Left forelimb (tissue), 1 donor: ENCODE results near the gene AFF3.

Experiments used
- DNase-seq: peaks from one replicate; pipeline ENCODE4 v3.0.0-alpha.2; 2018; ENCODE audit warnings: low spot score

The AFF3 gene

DNA sequence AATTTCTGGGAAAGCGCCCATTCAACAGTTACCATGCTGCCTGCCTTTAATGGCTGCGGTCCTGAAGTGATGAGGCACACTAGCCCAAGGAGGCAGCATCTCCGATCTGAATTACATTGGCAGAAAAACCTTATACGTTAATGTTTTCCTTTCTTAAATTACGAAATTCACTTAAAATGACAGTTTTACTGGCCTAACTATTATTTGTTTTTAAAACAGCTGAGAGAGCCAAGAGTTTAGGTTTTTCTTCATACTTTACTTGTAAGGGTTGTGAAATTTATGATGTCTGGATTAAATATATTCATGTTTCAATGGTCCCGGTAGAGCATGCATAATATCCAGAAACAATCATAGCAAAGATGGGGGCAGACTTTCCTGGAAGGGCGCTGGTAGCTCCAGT lies 537.4 kb downstream of the AFF3 start:
- no peak for DNase-seq

DNA sequence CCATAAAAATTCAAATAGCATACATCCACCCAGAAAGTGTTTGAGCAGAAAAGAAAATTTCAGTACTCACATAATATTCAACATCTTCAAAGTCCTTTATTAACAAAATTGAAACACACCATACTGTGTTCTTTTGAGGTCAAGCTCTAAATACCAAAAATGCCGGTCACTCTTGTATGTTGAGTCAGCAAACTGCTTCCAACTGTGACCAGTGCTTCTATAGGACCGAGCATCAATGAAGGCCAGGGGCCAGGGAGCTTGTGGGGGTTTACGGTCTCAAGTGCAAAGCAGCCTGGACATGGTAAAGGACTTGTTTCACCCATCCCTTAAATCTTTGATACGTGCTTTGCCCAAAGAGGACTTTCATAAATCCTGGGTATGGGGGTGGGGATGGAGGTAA lies 539.9 kb downstream of the AFF3 start:
- no peak for DNase-seq

DNA sequence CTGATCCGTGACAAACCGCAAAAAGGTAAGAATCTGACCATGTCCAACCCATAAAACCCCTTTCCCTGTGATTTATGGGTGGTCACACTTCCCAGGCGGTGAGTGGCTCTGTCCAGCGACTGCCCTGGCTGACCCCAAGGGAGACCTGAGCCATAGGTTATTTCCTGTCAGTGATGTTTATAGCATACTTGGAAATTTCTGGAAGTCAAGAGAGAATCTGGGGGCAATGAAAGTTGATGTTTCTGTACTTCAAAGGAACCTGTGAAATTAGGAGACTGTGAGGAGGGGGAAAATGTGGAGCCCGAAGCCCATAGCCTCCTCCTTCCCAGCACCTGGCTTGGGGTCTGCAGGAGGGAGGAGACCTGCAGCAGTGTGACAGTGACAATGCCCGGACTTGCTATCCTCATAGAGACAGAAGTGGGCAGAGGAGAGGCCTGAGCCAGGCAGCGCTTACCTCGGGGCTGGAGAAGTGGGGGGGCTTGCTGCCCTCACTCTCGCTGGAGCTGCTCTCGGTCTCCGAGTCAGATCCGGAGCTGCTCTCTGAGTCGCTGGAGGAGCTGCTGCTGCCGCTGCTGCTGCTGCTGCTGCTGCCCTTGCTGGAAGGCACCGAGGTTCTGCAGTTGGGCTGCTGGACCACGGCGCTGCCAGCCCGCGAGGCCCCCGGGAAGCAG lies 541.3 kb downstream of the AFF3 start:
- no peak for DNase-seq

DNA sequence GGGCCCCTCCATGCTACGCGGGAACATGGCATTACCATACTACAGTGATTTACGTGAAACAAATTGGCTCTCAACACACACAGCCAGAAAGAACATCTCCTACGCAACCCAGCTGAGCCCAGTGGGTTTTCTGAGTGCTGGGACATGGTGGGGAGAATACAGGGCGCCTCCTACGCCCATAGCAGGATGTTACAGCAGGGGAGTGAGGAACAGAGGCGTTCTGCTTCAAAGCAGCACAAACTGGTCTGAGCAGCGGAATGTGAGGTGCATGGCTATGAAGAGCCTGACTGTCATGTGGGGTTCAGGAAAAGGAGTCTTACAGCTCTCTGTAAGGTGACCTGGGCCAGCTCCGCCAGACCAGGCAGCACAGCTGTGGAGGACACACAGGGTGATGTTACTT lies 543.9 kb downstream of the AFF3 start:
- DNase-seq: no peak

DNA sequence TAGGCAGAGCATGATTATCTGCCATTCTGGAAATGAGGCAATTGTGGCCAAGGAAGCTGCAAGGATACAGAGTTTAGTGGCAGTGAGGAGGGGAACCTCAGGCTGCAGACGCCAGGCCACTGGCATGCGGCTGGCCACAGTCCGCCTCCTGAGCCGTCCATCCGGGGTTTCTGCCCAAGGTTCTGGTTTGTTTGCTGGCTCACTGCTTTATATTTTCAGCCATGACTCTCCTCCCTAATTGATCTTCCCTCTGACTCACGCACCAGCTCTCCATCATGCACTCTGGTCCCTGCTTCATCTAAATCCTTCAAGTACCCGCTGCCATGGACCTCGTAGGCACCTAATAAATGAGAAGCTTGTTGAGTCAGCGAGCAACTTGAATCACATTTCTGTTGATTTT lies 544.8 kb downstream of the AFF3 start:
- DNase-seq: no peak

DNA sequence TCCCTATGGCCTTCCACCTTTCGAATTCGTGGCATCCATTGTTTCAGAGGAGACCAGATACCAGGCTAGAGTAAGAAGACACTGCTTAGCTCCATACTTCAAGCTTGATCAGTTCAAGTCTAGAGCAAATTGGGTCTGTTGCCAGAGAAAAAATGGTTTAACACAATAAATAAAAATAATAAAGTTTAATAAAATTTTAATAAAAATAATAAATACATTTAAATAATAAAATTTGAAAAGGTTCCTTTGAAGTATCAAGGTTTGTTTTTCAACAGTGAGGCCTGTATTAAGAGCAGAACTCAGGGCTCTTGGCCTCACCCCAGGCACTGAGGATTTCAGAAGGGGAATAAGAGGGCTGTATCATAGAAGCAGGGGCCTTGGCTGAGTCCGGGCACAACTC lies 547.0 kb downstream of the AFF3 start:
- DNase-seq: no peak

DNA sequence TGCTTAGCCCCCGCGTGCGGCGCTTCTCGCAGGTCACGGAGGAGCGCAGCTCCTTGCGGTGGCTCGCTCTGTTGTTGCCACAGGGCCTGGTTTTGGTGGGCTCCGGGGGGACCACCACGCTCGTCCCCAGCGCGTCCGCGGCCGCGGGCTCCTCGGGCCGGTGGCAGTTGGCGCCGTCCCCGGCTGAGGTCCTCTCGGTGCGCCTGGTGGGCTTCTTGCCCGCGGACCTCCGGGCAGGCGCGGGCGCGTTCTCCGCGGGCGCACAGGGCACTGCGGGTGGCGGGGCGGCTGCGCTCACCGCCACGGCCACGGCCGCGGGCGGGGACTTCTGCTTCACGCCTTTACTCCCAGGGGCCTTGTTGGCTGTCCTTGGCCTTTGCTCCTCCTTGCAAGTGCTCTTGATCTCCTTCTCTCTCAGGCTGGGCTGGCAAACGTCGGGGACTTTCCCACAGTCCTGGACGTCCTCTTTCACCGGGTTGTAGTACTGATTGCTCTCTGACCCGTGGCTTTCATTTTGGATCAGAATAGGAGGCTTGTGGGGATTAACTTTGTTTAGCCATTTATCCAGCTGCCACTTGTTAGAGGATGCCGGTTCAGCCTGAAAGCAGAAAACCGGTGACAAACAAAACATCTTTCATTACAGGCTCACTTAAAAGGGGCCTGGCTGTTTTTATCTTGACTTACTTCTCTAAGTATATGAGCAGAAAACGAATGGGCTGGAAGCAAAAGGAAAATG lies 548.5 kb downstream of the AFF3 start:
- DNase-seq: no peak

DNA sequence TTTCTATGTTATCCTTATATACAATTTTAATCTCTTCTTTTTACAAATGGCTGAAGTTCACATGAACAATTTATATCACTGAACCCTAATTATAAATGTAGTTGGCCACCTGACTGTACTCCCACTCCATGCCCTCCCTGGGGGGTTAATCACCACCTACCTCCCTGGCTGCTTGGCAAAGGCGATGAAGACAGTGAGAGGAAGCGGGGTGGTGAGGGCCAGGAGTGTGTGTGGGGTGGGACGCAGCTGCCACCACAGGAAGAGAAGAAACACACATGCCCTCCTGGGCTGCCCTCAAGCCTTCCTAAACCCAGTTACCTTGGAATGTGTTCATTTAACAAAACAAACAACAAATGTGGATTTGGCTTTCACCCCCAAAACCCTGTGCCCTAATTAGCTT lies 565.6 kb downstream of the AFF3 start:
- no peak for DNase-seq

DNA sequence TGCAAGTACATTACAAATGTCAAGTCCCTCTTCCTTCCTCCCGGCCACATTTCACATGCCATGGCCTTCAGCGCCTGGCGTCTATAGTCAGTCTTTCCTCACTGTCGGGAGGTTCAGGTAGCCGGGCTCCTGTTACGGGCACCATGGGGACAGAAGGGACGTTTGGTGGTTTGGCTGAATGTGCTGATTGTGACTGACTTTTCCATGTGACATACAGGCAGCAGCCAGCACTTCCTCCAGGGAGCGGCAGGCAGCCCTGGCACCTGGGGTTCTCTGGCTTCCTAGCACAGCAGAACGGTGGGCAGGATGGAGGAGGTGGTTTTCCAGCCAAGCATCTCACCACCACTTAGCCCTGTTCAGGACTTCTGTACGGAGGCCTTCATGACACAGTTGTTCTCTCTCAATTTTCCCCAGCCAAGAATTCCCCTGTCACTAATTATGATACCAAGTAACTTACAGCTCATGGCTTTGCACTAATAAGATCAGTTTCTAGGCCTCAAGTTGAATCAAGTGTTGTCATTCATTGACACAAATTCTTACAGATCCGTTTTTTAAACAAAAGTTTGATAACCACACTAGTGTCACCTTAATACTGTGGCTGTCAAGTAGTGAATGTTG lies 568.6 kb downstream of the AFF3 start:
- no peak for DNase-seq

DNA sequence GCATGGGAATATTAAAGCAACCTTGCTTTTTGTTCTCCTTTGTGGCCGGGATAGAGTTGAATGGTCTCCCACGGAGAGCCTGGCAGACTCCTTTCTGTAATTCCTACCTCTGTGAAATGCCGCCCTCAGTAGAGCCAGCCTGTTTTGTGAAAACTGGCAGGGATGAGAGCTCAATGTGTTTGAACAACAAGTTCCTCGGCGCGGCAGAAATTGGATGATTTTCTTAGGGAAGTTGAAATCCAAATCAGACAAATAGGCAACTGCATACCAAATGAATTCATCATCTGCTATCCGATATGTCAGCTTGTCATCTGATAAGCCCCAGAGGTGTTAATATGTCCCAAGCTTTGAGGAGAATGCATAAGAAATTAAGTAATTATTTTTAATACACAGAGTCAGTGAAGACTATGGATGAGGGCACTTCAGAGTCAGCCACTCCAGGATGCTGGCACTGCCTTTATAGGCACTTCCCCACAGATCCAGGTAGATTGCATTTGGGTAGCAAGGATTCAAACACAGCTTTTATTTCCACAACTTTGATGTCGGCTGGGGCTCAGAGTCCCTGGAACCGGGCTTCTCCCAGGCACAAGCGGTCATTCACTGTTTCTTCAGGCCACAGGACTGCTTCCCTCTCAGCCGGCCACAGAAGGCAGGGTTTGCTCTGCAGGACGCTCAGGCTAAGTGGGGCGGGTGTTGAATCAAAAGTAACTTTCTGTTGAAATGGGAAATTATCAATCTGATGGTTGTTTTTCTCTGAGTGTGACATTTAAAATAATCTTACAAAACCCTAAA lies 569.8 kb downstream of the AFF3 start:
- DNase-seq: no peak

DNA sequence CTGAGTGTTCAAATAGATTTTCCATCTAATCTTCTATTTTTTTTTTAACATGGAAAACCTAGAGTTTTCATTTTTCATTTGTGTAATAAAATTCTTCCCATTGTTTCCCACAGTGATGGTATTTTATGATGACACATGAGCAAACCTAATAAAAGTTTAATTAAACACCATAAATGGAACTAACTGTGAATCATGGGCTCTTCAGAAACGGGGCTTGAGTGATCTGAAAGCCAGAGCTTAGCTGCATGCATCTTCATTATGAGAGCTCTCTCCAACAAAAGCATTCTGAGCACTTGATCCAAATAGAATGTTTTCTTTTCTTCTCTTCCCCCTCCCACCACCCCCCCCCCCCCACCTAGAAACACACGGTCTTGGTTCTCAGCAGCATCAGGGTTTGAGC lies 570.4 kb downstream of the AFF3 start:
- no peak for DNase-seq

DNA sequence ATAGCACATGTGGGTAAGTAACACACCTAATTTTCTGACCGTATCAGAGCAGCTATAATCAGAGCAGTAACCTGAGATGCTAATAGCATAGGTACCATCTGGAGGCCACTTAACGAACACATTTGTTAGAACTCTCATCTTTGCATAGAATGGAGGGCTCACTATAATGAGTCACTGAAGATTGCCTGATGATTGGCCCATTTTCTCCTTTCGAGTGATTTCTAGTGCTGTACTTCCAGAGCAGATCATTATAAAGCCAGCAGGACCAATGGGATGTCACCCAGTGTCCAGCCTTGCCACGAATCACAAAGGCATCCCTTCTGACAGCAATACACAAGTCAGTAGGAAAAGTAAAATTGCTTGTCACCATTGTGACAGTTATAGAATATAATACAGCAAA lies 570.9 kb downstream of the AFF3 start:
- no peak for DNase-seq

DNA sequence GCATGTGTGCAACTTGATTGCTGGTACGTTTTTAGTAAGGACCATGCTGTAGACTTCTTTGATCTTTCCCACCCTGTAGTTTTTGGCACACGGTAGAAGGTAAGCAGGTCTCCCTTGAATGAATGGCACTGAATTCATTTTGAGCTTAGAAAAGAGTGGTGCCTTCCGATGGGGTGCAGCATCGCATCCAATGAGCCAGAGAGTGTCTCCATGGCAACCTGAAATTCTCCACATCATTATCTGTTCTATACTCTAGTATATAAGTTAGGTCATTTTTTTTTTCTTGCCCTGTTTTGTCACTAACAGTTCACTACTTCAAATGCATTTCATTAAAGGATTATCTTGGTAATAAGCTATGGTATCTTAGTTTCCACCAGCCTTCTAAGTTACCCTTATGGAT lies 571.4 kb downstream of the AFF3 start:
- no peak for DNase-seq

DNA sequence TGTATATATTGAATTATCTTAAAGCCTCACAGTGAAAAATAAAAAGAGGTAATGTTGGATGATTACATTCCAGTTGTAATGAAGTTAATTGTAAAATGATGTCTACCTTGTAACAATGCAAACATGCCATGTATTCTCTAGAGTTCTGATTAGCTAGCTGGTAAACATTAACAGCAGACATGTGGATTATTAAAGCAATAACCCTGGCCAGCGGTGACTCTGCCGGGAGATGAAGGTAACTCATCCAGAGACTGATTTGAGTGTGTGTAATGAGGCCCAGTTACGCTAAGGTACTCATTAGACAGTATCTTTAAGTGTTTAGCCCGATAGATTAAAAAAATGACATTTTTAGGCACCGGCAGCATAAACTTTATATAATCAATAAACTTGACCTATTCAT lies 573.0 kb downstream of the AFF3 start:
- DNase-seq: no peak

DNA sequence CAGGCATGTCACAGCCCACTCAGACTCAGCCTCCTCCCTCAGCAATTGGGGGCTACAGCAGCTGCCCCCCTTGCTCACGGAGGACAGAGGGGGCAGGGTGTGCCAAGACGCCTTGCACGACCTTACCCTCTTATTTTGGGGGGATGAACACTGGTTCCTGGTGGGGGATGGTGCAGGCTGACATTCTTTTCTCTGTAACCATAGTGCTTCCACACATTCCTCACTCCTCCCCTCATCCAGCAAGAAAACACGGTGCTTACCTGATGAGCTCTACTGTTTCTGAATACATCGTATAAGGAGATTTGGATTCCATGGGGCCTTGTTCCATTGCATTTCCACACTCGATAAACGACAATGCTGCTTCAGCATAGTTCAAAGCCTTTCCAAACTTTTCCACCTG lies 577.2 kb downstream of the AFF3 start:
- no peak for DNase-seq

DNA sequence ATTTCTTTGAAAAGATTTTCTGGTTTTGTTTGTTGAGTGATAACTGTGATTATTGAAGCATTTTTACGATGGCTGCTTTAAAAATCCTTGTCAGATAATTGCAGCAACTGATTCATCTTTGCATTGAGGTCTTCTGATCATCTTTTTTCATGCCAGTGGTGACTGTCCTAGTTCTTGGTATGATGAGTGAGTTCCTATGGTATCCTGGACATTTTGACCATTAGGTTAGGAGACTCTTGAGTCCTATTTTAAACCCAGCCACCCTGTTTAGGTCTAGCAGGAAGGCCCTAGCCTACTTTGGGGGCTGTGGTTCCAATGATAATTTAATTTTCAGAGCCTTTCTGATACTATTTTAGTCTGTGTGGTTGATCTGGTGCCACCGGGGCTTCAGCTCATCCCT lies 579.9 kb downstream of the AFF3 start:
- DNase-seq: no peak

DNA sequence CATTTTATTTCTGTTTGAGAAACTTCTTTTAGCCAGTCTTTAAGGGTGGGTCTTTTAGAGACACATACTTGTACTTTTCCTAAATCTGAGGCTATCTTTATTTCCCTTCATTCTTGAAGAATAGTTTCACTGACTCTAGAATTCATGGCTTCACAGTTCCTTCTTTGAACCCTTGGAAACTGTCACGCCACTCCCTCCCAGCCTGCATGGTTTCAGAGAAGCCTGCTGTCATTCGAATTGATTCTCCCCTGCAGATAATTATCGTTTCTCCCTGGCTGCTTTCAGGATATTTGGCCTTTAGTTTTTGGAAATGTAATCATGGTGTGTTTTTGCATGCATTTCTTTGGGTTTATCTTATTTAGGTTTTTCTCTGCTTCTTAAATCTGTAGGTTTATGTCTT lies 580.6 kb downstream of the AFF3 start:
- DNase-seq: no peak

DNA sequence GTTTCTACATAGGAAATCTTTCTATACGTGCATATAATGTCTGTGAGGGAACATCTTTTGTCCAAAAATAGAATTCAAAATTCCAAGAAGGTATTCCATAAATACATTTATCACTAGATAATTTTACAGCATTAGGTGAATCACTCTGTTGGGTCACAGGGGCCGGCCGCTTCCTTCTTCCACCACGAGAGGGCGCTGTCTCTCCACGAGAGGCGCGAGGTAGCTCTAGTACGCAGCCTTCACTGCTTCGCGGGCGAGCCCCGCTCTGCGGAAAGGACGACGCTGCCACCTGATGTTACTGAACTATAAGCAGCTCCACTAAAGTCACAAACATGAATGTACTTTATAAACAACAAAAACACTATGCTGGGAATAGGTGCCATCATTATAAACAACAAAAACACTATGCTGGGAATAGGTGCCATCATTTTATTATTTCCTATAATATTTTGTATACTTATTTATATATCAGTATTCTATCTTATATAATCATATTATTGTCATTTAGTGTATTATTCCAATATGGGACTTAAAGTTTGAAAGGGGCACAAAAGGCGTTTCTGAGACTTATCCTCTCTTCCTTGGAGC lies 583.2 kb downstream of the AFF3 start:
- DNase-seq: peak; percentile 88

DNA sequence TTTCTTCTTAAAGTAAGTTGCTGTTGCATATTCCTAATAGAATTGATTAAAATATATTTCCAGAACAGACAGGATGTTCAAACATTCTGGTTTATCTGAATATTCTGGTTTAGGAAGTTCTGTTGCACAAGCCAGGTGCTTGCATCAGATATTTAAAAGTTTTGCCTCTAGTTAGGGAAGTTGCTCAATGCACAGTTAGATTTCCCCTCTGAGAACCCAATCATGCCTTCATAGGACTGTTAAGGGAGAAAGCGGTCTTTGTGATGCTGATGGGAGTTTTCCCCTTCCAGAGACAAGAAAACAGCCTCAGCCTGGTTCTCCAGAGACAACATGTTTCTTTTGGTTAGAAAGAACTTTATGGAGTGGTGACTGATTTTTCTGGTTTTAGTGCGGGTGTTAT lies 587.0 kb downstream of the AFF3 start:
- no peak for DNase-seq

DNA sequence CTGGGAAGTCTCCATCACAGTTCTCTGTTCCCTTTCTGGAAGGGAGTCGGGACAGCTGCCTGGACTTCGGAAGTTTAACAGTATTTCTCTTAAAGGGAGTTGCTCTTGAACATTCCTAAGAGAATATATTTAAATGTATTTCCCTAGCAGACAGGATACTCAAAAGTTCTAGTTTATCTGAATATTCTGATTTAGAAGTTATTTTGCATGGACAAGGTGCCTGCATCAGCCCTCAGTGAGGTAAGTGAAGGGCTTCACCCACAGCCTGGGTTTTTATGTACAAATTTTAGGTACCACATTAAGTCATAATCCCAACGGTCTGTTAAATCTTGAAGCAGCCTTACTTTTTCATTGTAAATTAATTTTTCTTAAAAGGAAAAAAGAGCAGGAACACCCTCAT lies 587.5 kb downstream of the AFF3 start:
- DNase-seq: no peak

DNA sequence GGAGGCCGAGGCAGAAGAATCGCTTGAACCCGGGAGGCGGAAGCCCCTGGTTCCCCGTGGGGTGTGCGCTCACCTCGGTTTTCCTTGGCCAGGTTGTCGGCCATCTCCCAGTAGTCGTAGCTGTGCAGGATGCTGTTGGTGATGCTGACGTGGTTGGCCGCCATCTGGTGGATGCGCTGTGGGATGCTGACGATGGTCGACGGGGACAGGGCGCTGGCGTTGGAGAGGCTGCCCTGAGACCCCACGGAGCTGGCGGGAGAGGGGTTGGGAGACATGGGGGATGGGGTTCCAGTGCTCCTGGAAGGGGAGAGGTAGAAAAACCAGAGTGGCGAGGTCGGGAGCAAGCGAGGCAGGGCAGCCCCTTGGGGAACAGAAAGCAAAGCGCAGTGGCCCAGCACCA lies 588.2 kb downstream of the AFF3 start:
- DNase-seq: no peak

DNA sequence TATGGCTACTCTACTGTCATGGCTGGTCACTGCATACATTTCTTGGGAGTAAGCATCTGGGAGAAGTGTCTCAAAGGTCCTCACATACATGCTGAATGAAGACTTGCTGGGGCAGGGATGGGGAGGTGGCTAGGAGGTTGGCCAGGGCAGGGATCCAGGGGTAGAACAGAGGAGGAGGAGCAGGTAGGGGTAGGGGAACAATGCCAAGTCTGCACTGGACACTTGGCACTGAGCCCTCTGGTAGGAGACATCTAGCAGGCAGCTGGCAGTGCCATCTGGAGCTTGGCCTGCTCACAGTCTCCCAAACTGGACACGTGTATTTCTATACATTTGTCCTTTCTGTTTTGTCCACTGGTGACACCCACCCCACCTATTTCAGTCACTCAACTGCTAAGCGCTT lies 589.9 kb downstream of the AFF3 start:
- no peak for DNase-seq
